CD4-positive, alpha-beta T cell treated with Interleukin-17A for 1 hour (primary cell): ENCODE results near the gene TMPRSS2.

Experiments used
- DNase-seq: peaks from one replicate; pipeline ENCODE4 v3.0.0-alpha.2; 2020

Gene TMPRSS2

GRCh38 chr21:41446586-41446985, 61.4 kb downstream of the TMPRSS2 start:
- no peak for DNase-seq

GRCh38 chr21:41445465-41445862, 62.5 kb downstream of the TMPRSS2 start:
- no peak for DNase-seq

DNA sequence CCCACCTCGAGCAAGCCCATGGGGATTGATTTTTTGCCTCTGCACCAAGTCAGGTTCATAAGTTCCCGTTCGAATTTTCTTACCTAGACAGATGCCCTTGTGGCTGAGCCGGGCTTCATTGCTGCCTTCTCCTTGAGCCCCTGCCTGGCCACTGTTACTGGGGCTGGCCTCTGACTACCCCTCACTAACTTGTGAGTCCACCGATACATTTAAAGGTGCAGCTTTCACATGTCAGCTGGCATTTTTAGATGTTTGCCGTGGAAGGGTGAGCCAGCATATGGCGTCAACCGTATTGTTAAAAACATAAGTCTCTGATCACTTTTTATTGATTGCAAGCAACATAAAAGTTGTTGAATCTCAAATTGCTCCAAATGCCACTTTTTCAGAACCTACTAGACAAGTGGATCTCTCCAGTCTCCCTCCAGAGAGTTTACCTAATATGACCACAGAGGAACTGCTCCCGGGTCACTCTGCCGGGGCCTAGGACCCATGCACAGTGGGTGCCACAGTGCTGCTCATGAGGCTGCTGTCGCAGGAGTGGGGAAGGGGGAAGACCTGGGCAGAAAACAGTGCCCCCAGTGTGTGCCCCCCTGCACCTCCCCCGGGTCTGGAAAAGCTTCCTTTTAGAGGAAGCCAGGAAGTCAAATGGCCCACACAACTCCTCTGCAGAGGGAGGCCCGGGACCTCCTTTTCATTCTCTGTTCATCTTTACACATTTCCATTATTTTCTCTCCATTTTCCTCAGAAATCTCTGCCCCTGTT, 63.1 kb downstream of the TMPRSS2 start:
- DNase-seq = no peak

GRCh38 chr21:41443562-41443961, 64.4 kb downstream of the TMPRSS2 start:
- no peak for DNase-seq

GRCh38 chr21:41442481-41443186, 65.3 kb downstream of the TMPRSS2 start:
- DNase-seq = no peak

DNA sequence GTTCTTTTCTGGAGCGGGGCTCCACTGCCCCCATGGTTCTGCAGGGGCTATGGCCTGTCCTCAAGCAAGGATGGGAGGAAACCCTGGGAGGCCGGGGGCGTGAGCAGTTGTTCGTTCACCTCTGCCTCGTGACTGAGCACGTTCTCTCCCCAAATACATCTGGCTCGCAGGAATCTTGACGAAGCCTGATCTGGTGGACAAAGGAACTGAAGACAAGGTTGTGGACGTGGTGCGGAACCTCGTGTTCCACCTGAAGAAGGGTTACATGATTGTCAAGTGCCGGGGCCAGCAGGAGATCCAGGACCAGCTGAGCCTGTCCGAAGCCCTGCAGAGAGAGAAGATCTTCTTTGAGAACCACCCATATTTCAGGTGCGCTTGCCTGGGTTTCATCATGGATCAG, 66.4 kb downstream of the TMPRSS2 start:
- no peak for DNase-seq

GRCh38 chr21:41439248-41439647, 68.7 kb downstream of the TMPRSS2 start:
- no peak for DNase-seq

GRCh38 chr21:41438425-41439113, 69.4 kb downstream of the TMPRSS2 start:
- DNase-seq = no peak

GRCh38 chr21:41437729-41438128, 70.2 kb downstream of the TMPRSS2 start:
- DNase-seq = no peak

DNA sequence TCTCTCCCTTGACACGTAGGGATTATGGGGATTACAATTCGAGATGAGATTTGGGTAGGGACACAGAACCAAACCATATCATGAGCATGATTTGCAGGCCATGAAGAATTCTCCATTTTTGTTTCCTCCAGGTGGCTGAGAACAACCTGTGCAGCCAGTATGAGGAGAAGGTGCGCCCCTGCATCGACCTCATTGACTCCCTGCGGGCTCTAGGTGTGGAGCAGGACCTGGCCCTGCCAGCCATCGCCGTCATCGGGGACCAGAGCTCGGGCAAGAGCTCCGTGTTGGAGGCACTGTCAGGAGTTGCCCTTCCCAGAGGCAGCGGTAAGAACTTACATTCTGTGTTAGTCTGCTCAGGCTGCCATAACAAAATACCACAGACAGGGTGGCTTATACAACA, 72.3 kb downstream of the TMPRSS2 start:
- DNase-seq = no peak

- DNase-seq = no peak
These were observed 74.4 kb downstream of the TMPRSS2 start for GRCh38 chr21:41433566-41433965.

- DNase-seq = no peak
These were observed 75.1 kb downstream of the TMPRSS2 start for GRCh38 chr21:41432562-41433460.

DNA sequence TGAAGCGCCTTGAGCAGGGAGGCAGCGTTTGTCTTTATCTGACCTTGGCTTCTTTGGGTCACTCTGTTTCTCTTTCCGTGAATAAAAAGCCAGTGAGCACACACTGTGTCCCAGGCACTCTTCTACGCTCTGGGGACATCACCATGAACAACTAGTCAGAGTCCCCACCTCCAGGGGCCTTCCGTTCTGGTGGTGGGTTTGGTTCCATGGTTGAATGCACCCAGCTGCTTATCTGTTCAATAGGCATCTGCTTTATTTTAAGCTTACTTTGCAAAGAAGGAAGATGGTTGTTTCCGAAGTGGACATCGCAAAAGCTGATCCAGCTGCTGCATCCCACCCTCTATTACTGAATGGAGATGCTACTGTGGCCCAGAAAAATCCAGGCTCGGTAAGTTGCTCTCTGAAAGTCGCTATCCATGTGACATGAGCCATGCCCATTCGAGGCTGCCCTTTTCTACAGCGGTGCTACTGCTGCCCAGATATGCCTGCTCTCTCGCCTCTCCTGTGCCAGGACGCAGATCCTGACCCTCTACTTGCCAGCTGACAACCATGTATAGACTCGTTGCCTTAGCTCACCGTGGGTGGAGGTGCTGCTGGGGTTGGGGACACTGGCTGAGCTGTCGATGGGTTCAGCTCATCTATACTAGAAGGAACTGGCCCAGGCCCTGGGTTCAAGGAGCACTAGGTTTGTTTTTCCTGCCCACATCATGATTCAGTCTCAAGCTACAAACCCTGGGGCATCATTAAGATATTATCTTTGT, 76.0 kb downstream of the TMPRSS2 start:
- DNase-seq = no peak

DNA sequence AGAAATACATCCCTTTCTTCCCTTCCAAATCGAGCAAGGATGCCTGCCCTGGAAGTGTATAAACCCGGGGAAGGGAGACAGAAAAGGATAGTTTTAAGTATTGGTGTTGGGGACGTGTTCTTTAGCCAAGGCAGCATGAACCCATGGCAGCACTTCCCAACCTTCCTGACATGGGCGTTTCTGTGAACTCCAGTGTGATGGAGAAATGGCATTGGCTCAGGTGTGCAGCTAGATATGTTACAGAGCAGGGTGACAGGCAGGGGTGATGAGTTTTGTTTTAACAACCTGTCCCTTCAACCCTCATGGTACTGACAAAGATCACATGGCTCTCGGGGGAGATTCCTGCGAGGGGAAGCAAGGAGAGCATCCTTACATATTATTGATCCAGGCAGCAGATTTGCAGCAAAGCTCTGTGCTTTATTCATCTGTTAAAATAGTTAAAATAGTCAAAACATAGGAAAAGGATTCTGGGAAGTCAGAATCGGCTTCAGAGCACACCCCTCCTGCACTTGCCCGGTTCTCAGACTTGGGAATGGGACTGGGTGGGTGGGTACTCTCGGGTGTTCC, 78.0 kb downstream of the TMPRSS2 start:
- no peak for DNase-seq

DNA sequence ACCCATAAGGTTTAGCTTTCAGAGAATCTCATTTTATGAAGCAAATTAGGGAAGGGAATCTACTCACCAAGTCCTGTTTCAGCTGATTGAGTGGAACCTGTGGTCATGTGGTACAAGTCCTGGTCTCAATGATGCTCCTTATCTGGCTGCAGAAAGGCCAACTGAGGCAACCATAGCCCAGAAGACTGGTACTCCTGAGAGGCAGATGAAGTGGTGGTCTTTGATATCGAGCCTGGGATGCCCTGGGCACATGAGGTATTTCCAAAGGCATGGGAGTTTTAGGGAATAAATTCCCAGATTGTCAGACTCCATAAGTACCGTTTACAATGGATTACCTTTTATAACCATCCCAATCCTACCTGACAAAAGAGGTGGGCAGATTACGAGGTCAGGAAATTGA, 78.7 kb downstream of the TMPRSS2 start:
- no peak for DNase-seq

DNA sequence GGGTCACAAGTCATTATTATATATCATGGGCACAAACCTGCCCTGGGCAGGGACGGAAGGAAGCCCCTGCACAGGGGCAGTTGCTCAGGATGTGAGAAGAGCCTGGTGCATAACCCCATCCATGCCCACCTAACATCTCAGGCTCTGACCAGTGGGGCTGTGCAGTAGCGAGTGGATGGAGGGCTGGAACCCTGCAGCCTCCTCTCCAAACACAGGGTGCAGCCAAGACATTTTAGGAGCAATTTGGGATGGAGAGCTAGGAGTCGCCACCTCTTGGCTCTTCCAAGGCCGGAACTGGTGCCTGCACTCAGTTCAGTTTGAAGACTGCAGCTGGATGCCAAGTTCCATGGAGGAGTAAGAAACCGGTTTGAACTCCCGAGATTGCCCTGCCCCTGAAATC, 79.1 kb downstream of the TMPRSS2 start:
- no peak for DNase-seq

- DNase-seq = no peak
These were observed 79.6 kb downstream of the TMPRSS2 start for GRCh38 chr21:41428311-41428710.

- DNase-seq = no peak
These were observed 80.4 kb downstream of the TMPRSS2 start for GRCh38 chr21:41427556-41427955.

GRCh38 chr21:41426676-41427404, 81.1 kb downstream of the TMPRSS2 start:
- no peak for DNase-seq

- peak; percentile 89 for DNase-seq
These were observed 81.8 kb downstream of the TMPRSS2 start, which contains the start of gene MX1 for GRCh38 chr21:41425954-41426675. TSS of gene MX1 (plus strand) at chr21:41426239. CDS start at chr21:41432071, 5,832 bp downstream.
